Parathyroid adenoma (tissue), 2 donors: ENCODE data around the gene C9orf153.
"Not testable (repeated sequence)": the region's sequence is repeated elsewhere in the genome, so short reads cannot be mapped to it uniquely, and the experiment has no call there.

ENCODE experiments used
- H2AFZ ChIP-seq: fragments of 300-600 bp; sonication (generic); one replicate; pipeline ENCODE4 v1.7.0; 2017; ENCODE audit warnings: antibody characterized with exemption, mild to moderate bottlenecking
- H3K27ac ChIP-seq: fragments of 300-600 bp; sonication (generic); one replicate; pipeline ENCODE4 v1.7.0; 2017
- H3K27me3 ChIP-seq: fragments of 300-600 bp; sonication (generic); one replicate; pipeline ENCODE4 v1.7.0; 2017; ENCODE audit warnings: low read length; ENCODE audit not compliant: control insufficient read depth, insufficient read depth
- H3K36me3 ChIP-seq: fragments of 300-600 bp; sonication (generic); one replicate; pipeline ENCODE4 v1.7.0; 2017; ENCODE audit warnings: low read length; ENCODE audit not compliant: control insufficient read depth, insufficient read depth
- H3K4me1 ChIP-seq: fragments of 300-600 bp; sonication (generic); one replicate; pipeline ENCODE4 v1.7.0; 2017; ENCODE audit warnings: control low read depth
- H3K4me2 ChIP-seq: fragments of 300-600 bp; sonication (generic); one replicate; pipeline ENCODE4 v1.7.0; 2017; ENCODE audit warnings: low read length
- H3K4me3 ChIP-seq: fragments of 300-600 bp; sonication (generic); one replicate; pipeline ENCODE4 v1.7.0; 2017; ENCODE audit warnings: low read depth, low read length
- H3K79me2 ChIP-seq: fragments of 300-600 bp; sonication (generic); one replicate; pipeline ENCODE4 v1.7.0; 2017; ENCODE audit warnings: control low read depth
- H3K9ac ChIP-seq: fragments of 300-600 bp; sonication (generic); one replicate; pipeline ENCODE4 v1.7.0; 2017; ENCODE audit warnings: mild to moderate bottlenecking
- H3K9me3 ChIP-seq: fragments of 300-600 bp; sonication (generic); one replicate; pipeline ENCODE4 v1.7.0; 2017; ENCODE audit warnings: low read length; ENCODE audit not compliant: control insufficient read depth
- TF ChIP-seq, protein P1 (sequence below): fragments of 300-600 bp; sonication (generic); IDR thresholded peaks from one replicate; pipeline ENCODE4 v1.7.0; 2017; ENCODE audit warnings: antibody characterized with exemption, mild to moderate bottlenecking
- donor health status: primary hyperparathyroidism.

The C9orf153 gene

GRCh38 chr9:86201474-86202337 lies 57.8 kb downstream of the C9orf153 start:
- H3K79me2 ChIP-seq: no peaks in the 10 kb centered on the region
- no peaks in the 10 kb centered on the region for H3K27me3 ChIP-seq
- no peak overlapping the region for H3K4me2 ChIP-seq
- H3K4me1 ChIP-seq: no peaks in the 10 kb centered on the region
- no peaks in the 10 kb centered on the region for H3K9me3 ChIP-seq
- no peak overlapping the region for H2AFZ ChIP-seq
- H3K27ac ChIP-seq: no peak overlapping the region
- TF ChIP-seq, protein P1, sequence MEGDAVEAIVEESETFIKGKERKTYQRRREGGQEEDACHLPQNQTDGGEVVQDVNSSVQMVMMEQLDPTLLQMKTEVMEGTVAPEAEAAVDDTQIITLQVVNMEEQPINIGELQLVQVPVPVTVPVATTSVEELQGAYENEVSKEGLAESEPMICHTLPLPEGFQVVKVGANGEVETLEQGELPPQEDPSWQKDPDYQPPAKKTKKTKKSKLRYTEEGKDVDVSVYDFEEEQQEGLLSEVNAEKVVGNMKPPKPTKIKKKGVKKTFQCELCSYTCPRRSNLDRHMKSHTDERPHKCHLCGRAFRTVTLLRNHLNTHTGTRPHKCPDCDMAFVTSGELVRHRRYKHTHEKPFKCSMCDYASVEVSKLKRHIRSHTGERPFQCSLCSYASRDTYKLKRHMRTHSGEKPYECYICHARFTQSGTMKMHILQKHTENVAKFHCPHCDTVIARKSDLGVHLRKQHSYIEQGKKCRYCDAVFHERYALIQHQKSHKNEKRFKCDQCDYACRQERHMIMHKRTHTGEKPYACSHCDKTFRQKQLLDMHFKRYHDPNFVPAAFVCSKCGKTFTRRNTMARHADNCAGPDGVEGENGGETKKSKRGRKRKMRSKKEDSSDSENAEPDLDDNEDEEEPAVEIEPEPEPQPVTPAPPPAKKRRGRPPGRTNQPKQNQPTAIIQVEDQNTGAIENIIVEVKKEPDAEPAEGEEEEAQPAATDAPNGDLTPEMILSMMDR: no peak
- H3K9ac ChIP-seq: no peak overlapping the region
- no peak overlapping the region for H3K4me3 ChIP-seq
- no peaks in the 10 kb centered on the region for H3K36me3 ChIP-seq

DNA sequence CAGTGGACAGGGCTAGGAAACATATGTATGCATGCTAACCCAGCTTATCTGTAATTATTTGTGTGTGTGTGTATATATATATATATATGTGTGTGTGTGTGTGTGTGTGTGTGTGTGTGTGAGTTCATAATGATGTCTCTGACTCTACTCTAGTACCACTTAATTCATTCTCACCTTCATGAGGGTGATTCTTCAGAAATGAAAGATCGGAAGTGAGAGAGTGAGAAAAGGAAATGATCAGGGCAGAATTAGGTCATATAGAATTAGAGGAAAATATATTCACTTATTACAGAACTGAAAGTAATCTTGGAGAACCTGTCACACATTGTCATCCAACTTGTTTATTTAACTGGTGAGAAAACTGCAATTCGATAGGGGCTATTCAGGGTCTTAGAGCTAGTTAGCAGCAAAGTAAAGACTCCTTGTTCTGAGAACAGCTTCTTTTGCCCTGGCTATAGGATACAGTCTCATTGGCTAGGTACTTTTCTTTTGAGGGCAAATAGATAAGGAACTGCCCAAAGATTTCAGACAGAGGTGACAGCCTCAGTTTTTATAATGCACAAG lies 58.8 kb downstream of the C9orf153 start:
- no peak overlapping the region for H3K27ac ChIP-seq
- no peak overlapping the region for H3K4me3 ChIP-seq
- TF ChIP-seq, protein P1: no peak
- H3K36me3 ChIP-seq: no peaks in the 10 kb centered on the region
- no peaks in the 10 kb centered on the region for H3K4me1 ChIP-seq
- H2AFZ ChIP-seq: no peak overlapping the region
- H3K4me2 ChIP-seq: no peak overlapping the region
- H3K9ac ChIP-seq: no peak overlapping the region
- no peaks in the 10 kb centered on the region for H3K27me3 ChIP-seq
- no peaks in the 10 kb centered on the region for H3K79me2 ChIP-seq
- H3K9me3 ChIP-seq: no peaks in the 10 kb centered on the region

- H3K27me3 ChIP-seq: no peaks in the 10 kb centered on the region
- no peak overlapping the region for H3K27ac ChIP-seq
- no peaks in the 10 kb centered on the region for H3K9me3 ChIP-seq
- H3K79me2 ChIP-seq: no peaks in the 10 kb centered on the region
- H3K36me3 ChIP-seq: no peaks in the 10 kb centered on the region
- TF ChIP-seq, protein P1: no peak
- H2AFZ ChIP-seq: no peak overlapping the region
- no peak overlapping the region for H3K9ac ChIP-seq
- H3K4me3 ChIP-seq: no peak overlapping the region
- H3K4me2 ChIP-seq: no peak overlapping the region
- H3K4me1 ChIP-seq: no peaks in the 10 kb centered on the region
Observed at GRCh38 chr9:86193088-86193487, 66.4 kb downstream of the C9orf153 start.

DNA sequence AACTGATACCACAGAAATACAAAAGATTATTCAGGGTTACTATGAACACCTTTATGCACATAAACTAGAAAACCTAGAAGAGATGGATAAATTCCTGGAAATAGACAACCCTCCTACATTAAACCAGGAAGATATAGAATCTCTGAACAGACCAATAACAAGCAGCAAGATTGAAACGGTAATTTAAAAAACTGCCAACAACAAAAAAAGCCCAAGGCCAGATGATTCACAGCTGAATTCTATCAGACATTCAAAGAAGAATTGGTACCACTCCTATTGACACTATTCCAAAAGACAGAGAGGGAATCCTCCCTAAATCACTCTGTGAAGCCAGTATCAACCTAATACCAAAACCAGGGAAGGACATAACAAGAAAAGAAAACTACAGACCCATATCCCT lies 68.8 kb downstream of the C9orf153 start:
- H3K79me2 ChIP-seq, H3K27me3 ChIP-seq, H3K9ac ChIP-seq, H2AFZ ChIP-seq, H3K9me3 ChIP-seq, H3K27ac ChIP-seq, H3K4me2 ChIP-seq, H3K36me3 ChIP-seq, H3K4me1 ChIP-seq, H3K4me3 ChIP-seq: not testable (repeated sequence)

GRCh38 chr9:86187121-86187520 lies 72.3 kb downstream of the C9orf153 start:
- Histone ChIP-seq H3K4me1 (no peaks in the 10 kb centered on the region), H3K79me2 (no peaks in the 10 kb centered on the region), H3K4me3 (no peak overlapping the region), H3K9ac (no peak overlapping the region), H3K27ac (no peak overlapping the region), H3K4me2 (no peak overlapping the region), H3K36me3 (no peaks in the 10 kb centered on the region), H2AFZ (no peak overlapping the region), H3K9me3 (no peaks in the 10 kb centered on the region), H3K27me3 (no peaks in the 10 kb centered on the region)
- TF ChIP-seq, protein P1: no peak
